H1 (cell line): ENCODE results near the gene ZNF649. TPM values are rescaled to one million over a fixed set of nuclear protein-coding genes. Genes with fewer than 3 reads are reported as not detected.
A peak's percentile ranks its signal among the peaks of the same experiment; 100 is the strongest.

Experiments used
- CTCF ChIA-PET: fragments of 300-600 bp; sonication (Branson Sonifier 250); formaldehyde crosslinking; loops from one replicate; lab custom pipeline; 2021; ENCODE audit not compliant: partially characterized antibody; lab: Charles Lee
- POLR2A ChIA-PET: fragments of 300-600 bp; sonication (Branson Sonifier 250); formaldehyde crosslinking; loops from one replicate; lab custom pipeline; 2021; ENCODE audit warnings: inconsistent platforms; ENCODE audit not compliant: partially characterized antibody; lab: Charles Lee
- DNase-seq, 2 experiments: peaks; one replicate each; pipeline versions ENCODE4 v3.0.0 to v3.0.0-alpha.2; 2010 to 2022; ENCODE audit warnings: low spot score in 2 of 2, low read depth in 1 of 2, mixed read lengths in 1 of 2
- FAIRE-seq: peaks from 2 replicates; lab custom pipeline; 2011; peaks lifted over from hg19 to GRCh38; lab: Jason Lieb, UNC
- H2AFZ ChIP-seq: 2 replicates; pipeline ENCODE4 v1.8.1; 2012; ENCODE audit warnings: low read length, inconsistent platforms
- H2AK5ac ChIP-seq: 2 replicates; pipeline ENCODE4 v1.6.1; 2013; ENCODE audit warnings: low read depth, low read length
- H2BK120ac ChIP-seq: replicated peaks from 2 replicates; pipeline ENCODE3; 2013; ENCODE audit warnings: low read depth, low read length, inconsistent platforms
- H2BK12ac ChIP-seq: 2 replicates; pipeline ENCODE4 v1.6.1; 2013; ENCODE audit warnings: low read depth, low read length
- H2BK15ac ChIP-seq: 2 replicates; pipeline ENCODE4 v1.6.1; 2013; ENCODE audit warnings: low read length
- H2BK20ac ChIP-seq: 2 replicates; pipeline ENCODE4 v1.6.1; 2013; ENCODE audit warnings: low read length
- H2BK5ac ChIP-seq: 2 replicates; pipeline ENCODE4 v1.6.1; 2013; ENCODE audit warnings: low read depth, low read length
- H3K14ac ChIP-seq: 2 replicates; pipeline ENCODE4 v1.6.1; 2013; ENCODE audit warnings: inconsistent platforms; ENCODE audit not compliant: insufficient read length
- H3K18ac ChIP-seq: 2 replicates; pipeline ENCODE4 v1.6.1; 2013; ENCODE audit warnings: low read length; ENCODE audit errors: extremely low read depth
- H3K23ac ChIP-seq: 2 replicates; pipeline ENCODE4 v1.6.1; 2013; ENCODE audit warnings: inconsistent platforms; ENCODE audit not compliant: insufficient read length
- H3K23me2 ChIP-seq: 2 replicates; pipeline ENCODE4 v1.6.1; 2013; ENCODE audit warnings: low read depth, low read length
- H3K27ac ChIP-seq: 2 replicates; pipeline ENCODE4 v1.6.1; 2011; ENCODE audit warnings: low read depth, low read length, inconsistent platforms
- H3K27me3 ChIP-seq, 4 experiments: replicated peaks in 1 of 4; 1 replicate in 1 of 4; 2 replicates in 3 of 4; pipeline versions ENCODE4 v1.6.1 to v1.8.1; 2011 to 2013; ENCODE audit warnings: low read length in 3 of 4, mild to moderate bottlenecking in 3 of 4, inconsistent platforms in 2 of 4, mixed read lengths in 2 of 4, moderate library complexity in 1 of 4; ENCODE audit not compliant: control insufficient read depth in 3 of 4, insufficient read depth in 3 of 4; ENCODE audit errors: extremely low read depth in 1 of 4
- H3K36me3 ChIP-seq, 4 experiments: 2 replicates each; pipeline versions ENCODE4 v1.6.1 to v1.8.1; 2011 to 2013; ENCODE audit warnings: mild to moderate bottlenecking in 4 of 4, low read length in 3 of 4, moderate library complexity in 2 of 4, control low read depth in 1 of 4, inconsistent platforms in 1 of 4; ENCODE audit not compliant: insufficient read depth in 4 of 4, control insufficient read depth in 2 of 4
- H3K4ac ChIP-seq: replicated peaks from 2 replicates; pipeline ENCODE3; 2013; ENCODE audit warnings: low read length, low read depth, mixed read lengths, inconsistent platforms; ENCODE audit not compliant: insufficient read length
- H3K4me1 ChIP-seq, 4 experiments: replicated peaks in 1 of 4; 1 replicate in 1 of 4; 2 replicates in 3 of 4; pipeline versions ENCODE4 v1.6.1 to v1.8.1; 2011 to 2013; ENCODE audit warnings: low read length in 3 of 4, inconsistent platforms in 2 of 4, mixed read lengths in 1 of 4; ENCODE audit not compliant: insufficient read depth in 4 of 4, control insufficient read depth in 3 of 4
- H3K4me2 ChIP-seq, 2 experiments: 2 replicates each; pipeline versions ENCODE4 v1.6.1 to v1.8.1; 2011 to 2013; ENCODE audit warnings: low read depth in 2 of 2, low read length in 2 of 2, control low read depth in 1 of 2, inconsistent platforms in 1 of 2, mild to moderate bottlenecking in 1 of 2; ENCODE audit not compliant: insufficient read depth in 1 of 2
- H3K4me3 ChIP-seq, 4 experiments: fragments of 200-600, 300-600 bp in 1 of 4; sonication (generic), shearing (Covaris generic), sonication (Bioruptor Twin) in 1 of 4; 2 replicates each; pipeline versions ENCODE4 v1.5.1 to v1.8.1; 2011 to 2016; ENCODE audit warnings: low read length in 4 of 4, low read depth in 3 of 4, control low read depth in 2 of 4, inconsistent platforms in 2 of 4, mild to moderate bottlenecking in 2 of 4, mixed read lengths in 1 of 4, moderate library complexity in 1 of 4; ENCODE audit not compliant: insufficient read depth in 2 of 4; ENCODE audit errors: extremely low read depth in 1 of 4
- H3K56ac ChIP-seq: replicated peaks from 2 replicates; pipeline ENCODE3; 2013; ENCODE audit warnings: low read depth, mild to moderate bottlenecking, mixed read lengths, low read length, inconsistent platforms; ENCODE audit not compliant: insufficient read length
- H3K79me1 ChIP-seq: 2 replicates; pipeline ENCODE4 v1.6.1; 2013; ENCODE audit warnings: low read depth, low read length, control low read depth
- H3K79me2 ChIP-seq, 2 experiments: 2 replicates each; pipeline versions ENCODE4 v1.6.1 to v1.8.1; 2012 to 2013; ENCODE audit warnings: low read length in 2 of 2, mild to moderate bottlenecking in 2 of 2, inconsistent platforms in 1 of 2; ENCODE audit not compliant: insufficient read depth in 2 of 2, control insufficient read depth in 1 of 2
- H3K9ac ChIP-seq, 4 experiments: replicated peaks in 1 of 4; 1 replicate in 1 of 4; 2 replicates in 3 of 4; pipeline versions ENCODE4 v1.6.1 to v1.8.1; 2011 to 2013; ENCODE audit warnings: low read depth in 3 of 4, low read length in 3 of 4, control low read depth in 2 of 4, mild to moderate bottlenecking in 2 of 4, moderate library complexity in 2 of 4, inconsistent platforms in 1 of 4; ENCODE audit errors: extremely low read depth in 1 of 4
- H3K9me3 ChIP-seq, 2 experiments: 2 replicates each; pipeline versions ENCODE4 v1.6.1 to v1.8.1; 2012 to 2013; ENCODE audit warnings: mild to moderate bottlenecking in 2 of 2, moderate library complexity in 2 of 2, control low read depth in 1 of 2, inconsistent platforms in 1 of 2, low read depth in 1 of 2, low read length in 1 of 2, mixed read lengths in 1 of 2; ENCODE audit not compliant: insufficient read depth in 2 of 2
- H4K20me1 ChIP-seq, 2 experiments: replicated peaks in 1 of 2; 2 replicates each; pipeline versions ENCODE3 to v1.8.1; 2011 to 2013; ENCODE audit warnings: inconsistent platforms in 2 of 2, low read length in 2 of 2, mild to moderate bottlenecking in 1 of 2; ENCODE audit not compliant: insufficient read depth in 2 of 2, control insufficient read depth in 1 of 2
- H4K5ac ChIP-seq: 2 replicates; pipeline ENCODE4 v1.6.1; 2013; ENCODE audit warnings: low read length, low read depth, mixed read lengths, inconsistent platforms; ENCODE audit not compliant: insufficient read length
- H4K8ac ChIP-seq: 2 replicates; pipeline ENCODE4 v1.8.0; 2013; ENCODE audit warnings: mild to moderate bottlenecking, moderate library complexity, low read length, inconsistent platforms; ENCODE audit not compliant: insufficient read depth; ENCODE audit errors: extremely low read depth
- H4K91ac ChIP-seq: replicated peaks from 2 replicates; pipeline ENCODE3; 2013; ENCODE audit warnings: low read length, mixed read lengths, inconsistent platforms; ENCODE audit not compliant: insufficient read length
- CHD2 ChIP-seq: IDR thresholded peaks from 2 replicates; pipeline ENCODE4 v1.6.1; 2012; ENCODE audit warnings: low read length, improper control_type of control experiment
- TEAD4 ChIP-seq: IDR thresholded peaks from 2 replicates; pipeline ENCODE4 v1.6.1; 2012; ENCODE audit warnings: low read depth, low read length, inconsistent platforms, mixed read lengths
- ZNF274 ChIP-seq: IDR thresholded peaks from 2 replicates; pipeline ENCODE4 v1.7.0; 2012; ENCODE audit warnings: low read length, borderline replicate concordance; ENCODE audit errors: extremely low read depth
- WGBS, 2 experiments: shearing (Covaris generic) in 1 of 2; methylation state at CpG; one replicate each; pipeline versions ENCODE4 v1.1.6 to v1.1.7; 2013 to 2015; ENCODE audit warnings: low lambda C conversion rate in 2 of 2, mixed read lengths in 2 of 2, inconsistent platforms in 1 of 2, low coverage in 1 of 2, missing lambda C conversion rate in 1 of 2; ENCODE audit not compliant: insufficient replicate concordance in 2 of 2, insufficient coverage in 1 of 2, insufficient read length in 1 of 2; ENCODE audit errors: extremely low coverage in 1 of 2, missing lambda C conversion rate in 1 of 2; 5-methylcytosine and 5-hydroxymethylcytosine counted together
- polyA plus RNA-seq, 7 experiments: library from polyadenylated mRNA; depleted of rRNA in 3 of 7; stranded (reverse) in 5 of 7; unstranded in 2 of 7; fragments of >200 nt in 5 of 7; fragments of 200-250 nt in 2 of 7; gene quantifications; 1 replicate in 5 of 7; 2 replicates in 1 of 7; 4 replicates in 1 of 7; pipeline versions ENCODE4 v1.2.1 to v1.2.3, GENCODE V29; 2011 to 2013; ENCODE audit warnings: missing spikeins in 2 of 7, mixed read lengths in 2 of 7
- total RNA-seq: library from RNA; stranded (reverse); fragmentation: NEBNext Ultra II Directional; extraction: Animal tissue kit (Norgen Biotek cat#: 25700); gene quantifications from 2 replicates; pipeline ENCODE4 v1.2.1, GENCODE V29; 2021

Gene ZNF649
- total and polyA plus RNA-seq, 2 of the 8 experiments (the other 6 are each of a cell fraction or from before 2014, with no cell fraction given), result 24.7 to 51.7 TPM

DNA sequence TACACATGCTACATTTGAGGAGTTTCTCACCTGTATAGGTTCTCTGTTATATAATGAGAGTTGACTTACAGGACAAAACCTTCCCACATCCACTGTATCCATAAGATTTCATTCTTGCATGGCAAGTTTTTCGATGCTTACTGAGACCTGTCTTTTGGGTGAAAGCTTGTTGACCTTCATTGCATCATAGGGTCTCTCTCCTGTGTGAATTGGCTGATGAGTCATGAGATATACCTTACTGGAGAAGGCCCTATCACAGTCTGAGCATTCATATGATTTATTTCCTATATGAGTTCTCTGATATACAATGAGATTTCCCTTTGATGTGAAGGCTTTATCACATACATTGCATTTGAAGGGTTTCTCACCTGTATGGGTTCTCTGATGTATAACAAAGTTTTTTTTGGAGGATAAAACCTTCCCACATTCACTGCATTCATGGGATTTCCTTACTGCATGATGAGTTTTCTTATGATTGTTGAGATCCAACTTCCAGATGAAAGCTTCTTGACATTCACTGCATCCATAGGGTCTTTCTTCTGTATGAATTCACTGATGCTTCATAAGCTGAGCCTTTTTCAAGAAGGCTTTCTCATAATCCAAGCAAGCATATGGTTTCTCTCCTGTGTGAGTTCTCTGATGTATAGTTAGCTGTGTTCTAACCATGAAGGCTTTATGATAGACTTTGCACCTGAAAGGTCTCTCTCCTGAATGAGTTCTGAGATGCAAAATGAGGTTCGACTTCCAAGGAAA, 42.8 kb downstream of the ZNF649 start:
- Histone ChIP-seq H3K4me2 (no peak overlapping the region), H3K79me2 (no peaks in the 10 kb centered on the region), H3K4ac (no peak overlapping the region), H3K4me3 (no peak overlapping the region; a peak in 1 of 8 replicates), H4K8ac (no peak overlapping the region), H2BK12ac (no peak overlapping the region), H3K9me3 (peaks cover 81 to 91% of the 10 kb centered on the region in 2 experiments), H3K14ac (no peak overlapping the region), H3K18ac (no peak overlapping the region), H2BK20ac (no peak overlapping the region), H3K27me3 (no peaks in the 10 kb centered on the region), H3K9ac (no peak overlapping the region), H3K23ac (no peak overlapping the region), H2BK5ac (no peak overlapping the region), H2AK5ac (no peak overlapping the region), H4K91ac (no peak overlapping the region), H3K56ac (no peak overlapping the region), H2BK15ac (no peak overlapping the region), H3K27ac (no peak overlapping the region), H3K23me2 (no peaks in the 10 kb centered on the region), H4K20me1 (no peaks in the 10 kb centered on the region), H4K5ac (no peak overlapping the region), H3K4me1 (no peaks in the 10 kb centered on the region), H3K79me1 (no peaks in the 10 kb centered on the region), H2AFZ (no peak overlapping the region), H2BK120ac (no peak overlapping the region), H3K36me3 (peaks cover 0 to 83% (median 46%) of the 10 kb centered on the region in 4 experiments; a peak in 6 of 8 replicates)
- CTCF ChIA-PET, result no interaction called here
- DNase-seq (no peak), FAIRE-seq (no peak)
- TF ChIP-seq ZNF274 (peak; percentile 96), CHD2 (no peak), TEAD4 (no peak)
- 84% methylated on average over 2 of the region's 2 CpGs; no CpG with 5 or more reads in 1 of the 2 experiments for WGBS, 2 experiments
- POLR2A ChIA-PET, result interaction anchor here (0.9 to 3.8 kb wide), 5 partner anchors 10 to 168 kb away, joined by 3 to 23 read pairs (median 6); no protein-coding TSS in a partner anchor
